DOHH2 (cell line): Measurements from ENCODE around the gene WASF2.

Experiments
- H3F3A ChIP-seq: fragments of 200-600 bp; sonication (generic), shearing (Covaris generic); 2 replicates; pipeline ENCODE4 v1.6.0; 2016; ENCODE audit warnings: antibody characterized with exemption, mild to moderate bottlenecking; ENCODE audit not compliant: control insufficient read depth, insufficient read depth
- H3K27ac ChIP-seq: fragments of 200-600 bp; sonication (generic); 2 replicates; pipeline ENCODE4 v1.5.1; 2014; ENCODE audit warnings: low read depth, mild to moderate bottlenecking, low read length, moderate library complexity
- H3K27me3 ChIP-seq: fragments of 200-600 bp; sonication (generic); 2 replicates; pipeline ENCODE4 v1.6.1; 2014; ENCODE audit warnings: mild to moderate bottlenecking, low read length, mixed read lengths; ENCODE audit not compliant: control insufficient read depth
- H3K36me3 ChIP-seq: fragments of 200-600 bp; sonication (generic); 2 replicates; pipeline ENCODE4 v1.6.1; 2014; ENCODE audit warnings: mild to moderate bottlenecking, low read length, moderate library complexity, mixed read lengths; ENCODE audit not compliant: control insufficient read depth
- H3K4me1 ChIP-seq: fragments of 200-600 bp; sonication (generic); 2 replicates; pipeline ENCODE4 v1.6.1; 2014; ENCODE audit warnings: mild to moderate bottlenecking, low read length, mixed read lengths; ENCODE audit not compliant: control insufficient read depth
- H3K4me2 ChIP-seq: fragments of 200-600 bp; sonication (generic); 2 replicates; pipeline ENCODE4 v1.6.0; 2014; ENCODE audit warnings: mild to moderate bottlenecking, low read length, moderate library complexity
- H3K4me3 ChIP-seq: fragments of 200-600 bp; sonication (generic); 2 replicates; pipeline ENCODE4 v1.5.1; 2014; ENCODE audit warnings: mild to moderate bottlenecking, low read length, mixed read lengths
- H3K79me2 ChIP-seq: fragments of 200-600 bp; sonication (generic); 2 replicates; pipeline ENCODE4 v1.6.1; 2014; ENCODE audit warnings: mild to moderate bottlenecking, low read length, mixed read lengths; ENCODE audit not compliant: control insufficient read depth
- H3K9me2 ChIP-seq: fragments of 200-600 bp; sonication (generic); replicated peaks from 2 replicates; pipeline ENCODE4 v1.6.1; 2014; ENCODE audit warnings: mild to moderate bottlenecking, low read length, mixed read lengths; ENCODE audit not compliant: control insufficient read depth
- H3K9me3 ChIP-seq: fragments of 200-600 bp; sonication (generic); 2 replicates; pipeline ENCODE4 v1.6.1; 2014; ENCODE audit warnings: antibody characterized with exemption, low read length, mixed read lengths; ENCODE audit not compliant: control insufficient read depth, insufficient read depth
- H4K20me1 ChIP-seq: fragments of 200-600 bp; sonication (generic); 2 replicates; pipeline ENCODE4 v1.6.0; 2014; ENCODE audit warnings: low read depth, mild to moderate bottlenecking, antibody characterized with exemption, low read length, moderate library complexity; ENCODE audit not compliant: control insufficient read depth, insufficient read depth
- EZH2phosphoT487 ChIP-seq: fragments of 200-600 bp; sonication (generic); IDR thresholded peaks from 2 replicates; pipeline ENCODE4 v1.6.1; 2017; ENCODE audit warnings: borderline replicate concordance, mild to moderate bottlenecking, antibody characterized with exemption, low read length, moderate library complexity, mixed read lengths
- TF ChIP-seq, protein P1 (sequence below): fragments of 200-600 bp; sonication (generic); IDR thresholded peaks from one replicate; pipeline ENCODE4 v1.5.1; 2014; ENCODE audit warnings: antibody characterized with exemption, mild to moderate bottlenecking, low read depth, low read length; ENCODE audit not compliant: poor library complexity, severe bottlenecking

The WASF2 gene

DNA sequence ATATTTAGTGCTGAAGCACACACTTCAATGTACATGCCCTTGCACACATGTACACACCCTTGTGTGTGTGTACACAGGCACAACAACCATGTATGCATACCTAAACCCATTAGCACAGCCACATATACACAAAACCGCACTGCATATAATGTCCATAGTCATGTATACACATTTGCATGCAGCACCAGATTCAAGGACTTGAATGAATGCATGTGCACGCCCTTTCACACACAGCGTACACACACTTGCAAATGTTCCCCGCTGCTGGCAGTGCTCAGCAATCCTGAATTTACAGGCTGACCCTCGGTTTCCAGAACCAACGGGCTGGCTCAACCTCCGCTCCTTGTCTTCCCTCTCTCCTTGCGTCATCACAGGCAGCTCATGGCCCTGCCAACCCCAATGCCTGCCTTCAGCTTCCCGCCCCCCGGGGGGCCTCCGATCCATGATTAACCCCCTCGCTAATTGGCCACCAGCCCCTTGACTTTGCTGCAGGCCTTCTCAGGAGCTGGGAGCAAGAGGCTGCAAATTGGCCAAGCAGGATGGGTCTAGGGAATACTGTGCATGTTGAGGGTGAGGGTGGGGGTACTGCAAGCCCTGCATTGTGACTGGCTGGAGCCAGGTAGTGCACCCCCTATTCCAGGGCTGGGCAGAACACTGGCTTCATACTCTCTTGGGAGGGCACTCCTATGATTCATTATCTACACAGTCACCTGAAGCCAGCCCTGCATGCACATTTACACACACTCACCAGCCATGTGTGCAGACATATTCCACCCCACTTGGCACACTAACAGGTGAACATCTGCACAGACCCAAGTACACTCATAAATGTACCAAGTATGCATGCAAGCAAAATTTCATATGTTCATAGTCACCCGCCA is 89.6 kb downstream of the WASF2 start:
- Histone ChIP-seq H3K27ac (no peak overlapping the region), H3K36me3 (no peaks in the 10 kb centered on the region), H3K9me3 (no peaks in the 10 kb centered on the region), H3K27me3 (no peaks in the 10 kb centered on the region), H3K4me3 (no peak overlapping the region), H3F3A (0 out of 2 replicates have a peak, but pooled peaks cover 4% of the 10 kb centered on the region), H3K4me1 (peaks cover 22% of the 10 kb centered on the region), H3K79me2 (no peaks in the 10 kb centered on the region), H4K20me1 (no peaks in the 10 kb centered on the region), H3K4me2 (no peak overlapping the region), H3K9me2 (no peaks in the 10 kb centered on the region)
- TF ChIP-seq, protein P1, sequence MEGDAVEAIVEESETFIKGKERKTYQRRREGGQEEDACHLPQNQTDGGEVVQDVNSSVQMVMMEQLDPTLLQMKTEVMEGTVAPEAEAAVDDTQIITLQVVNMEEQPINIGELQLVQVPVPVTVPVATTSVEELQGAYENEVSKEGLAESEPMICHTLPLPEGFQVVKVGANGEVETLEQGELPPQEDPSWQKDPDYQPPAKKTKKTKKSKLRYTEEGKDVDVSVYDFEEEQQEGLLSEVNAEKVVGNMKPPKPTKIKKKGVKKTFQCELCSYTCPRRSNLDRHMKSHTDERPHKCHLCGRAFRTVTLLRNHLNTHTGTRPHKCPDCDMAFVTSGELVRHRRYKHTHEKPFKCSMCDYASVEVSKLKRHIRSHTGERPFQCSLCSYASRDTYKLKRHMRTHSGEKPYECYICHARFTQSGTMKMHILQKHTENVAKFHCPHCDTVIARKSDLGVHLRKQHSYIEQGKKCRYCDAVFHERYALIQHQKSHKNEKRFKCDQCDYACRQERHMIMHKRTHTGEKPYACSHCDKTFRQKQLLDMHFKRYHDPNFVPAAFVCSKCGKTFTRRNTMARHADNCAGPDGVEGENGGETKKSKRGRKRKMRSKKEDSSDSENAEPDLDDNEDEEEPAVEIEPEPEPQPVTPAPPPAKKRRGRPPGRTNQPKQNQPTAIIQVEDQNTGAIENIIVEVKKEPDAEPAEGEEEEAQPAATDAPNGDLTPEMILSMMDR, result no peak
- TF ChIP-seq EZH2phosphoT487, result no peak

GRCh38 chr1:27399251-27400025 is 90.5 kb downstream of the WASF2 start:
- Histone ChIP-seq H4K20me1 (no peaks in the 10 kb centered on the region), H3K4me2 (no peak overlapping the region), H3K27ac (no peak overlapping the region), H3K4me1 (peaks cover 21% of the 10 kb centered on the region), H3K36me3 (no peaks in the 10 kb centered on the region), H3K9me2 (no peaks in the 10 kb centered on the region), H3K4me3 (no peak overlapping the region), H3K27me3 (no peaks in the 10 kb centered on the region), H3F3A (0 out of 2 replicates have a peak, but pooled peaks cover 4% of the 10 kb centered on the region), H3K79me2 (no peaks in the 10 kb centered on the region), H3K9me3 (no peaks in the 10 kb centered on the region)
- TF ChIP-seq, protein P1, result no peak
- TF ChIP-seq EZH2phosphoT487, result no peak

DNA sequence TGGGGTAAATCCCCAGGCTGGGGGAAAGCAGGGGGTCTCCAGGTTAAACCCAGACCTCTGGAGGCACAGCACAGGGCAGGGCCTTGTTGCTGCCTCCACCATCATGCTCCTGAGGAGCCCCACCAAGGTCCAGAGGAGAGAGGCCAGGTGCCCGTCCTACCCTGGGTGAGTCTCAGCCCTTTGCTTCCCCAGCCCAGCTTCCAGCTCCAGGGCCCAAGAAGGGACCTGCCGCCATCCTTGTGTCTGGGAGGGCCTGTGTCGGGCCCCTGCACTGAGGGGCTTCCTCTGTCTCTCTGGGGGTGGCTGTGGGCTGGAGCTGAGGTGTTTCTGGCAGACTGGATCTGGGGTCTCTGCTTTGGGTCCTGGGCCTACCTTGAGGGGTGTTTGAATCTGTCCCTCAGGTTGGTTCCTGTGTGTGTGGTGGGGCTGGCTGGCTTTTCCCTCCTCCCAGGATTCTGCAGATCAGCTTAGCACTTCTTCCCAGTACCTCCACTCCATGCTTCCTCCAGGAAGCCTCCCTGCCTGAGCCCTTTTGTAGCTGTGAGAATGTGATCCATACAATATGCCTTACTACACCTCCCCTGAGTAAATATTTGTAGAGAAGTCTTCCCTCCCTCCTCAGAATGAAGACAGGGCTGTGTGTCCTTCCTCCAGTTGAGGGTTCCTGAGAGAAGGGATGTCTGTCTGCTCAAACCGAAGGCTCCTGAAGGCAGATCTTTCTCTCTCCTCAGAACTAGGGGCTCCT is 91.4 kb downstream of the WASF2 start:
- Histone ChIP-seq H3F3A (0 out of 2 replicates have a peak, but pooled peaks cover 4% of the 10 kb centered on the region), H3K79me2 (no peaks in the 10 kb centered on the region), H3K36me3 (no peaks in the 10 kb centered on the region), H3K9me2 (no peaks in the 10 kb centered on the region), H3K4me3 (no peak overlapping the region), H3K27ac (no peak overlapping the region), H3K27me3 (no peaks in the 10 kb centered on the region), H3K4me1 (peaks cover 12% of the 10 kb centered on the region), H4K20me1 (no peaks in the 10 kb centered on the region), H3K9me3 (no peaks in the 10 kb centered on the region), H3K4me2 (no peak overlapping the region)
- TF ChIP-seq EZH2phosphoT487, result no peak
- TF ChIP-seq, protein P1, result no peak
